ENCODE results near the gene POLR3GL. TPM values are rescaled to one million over a fixed set of nuclear protein-coding genes. Genes with fewer than 3 reads are reported as not detected.

POLR3GL gene
- total RNA-seq, 1 donor = 11.2 TPM

DNA sequence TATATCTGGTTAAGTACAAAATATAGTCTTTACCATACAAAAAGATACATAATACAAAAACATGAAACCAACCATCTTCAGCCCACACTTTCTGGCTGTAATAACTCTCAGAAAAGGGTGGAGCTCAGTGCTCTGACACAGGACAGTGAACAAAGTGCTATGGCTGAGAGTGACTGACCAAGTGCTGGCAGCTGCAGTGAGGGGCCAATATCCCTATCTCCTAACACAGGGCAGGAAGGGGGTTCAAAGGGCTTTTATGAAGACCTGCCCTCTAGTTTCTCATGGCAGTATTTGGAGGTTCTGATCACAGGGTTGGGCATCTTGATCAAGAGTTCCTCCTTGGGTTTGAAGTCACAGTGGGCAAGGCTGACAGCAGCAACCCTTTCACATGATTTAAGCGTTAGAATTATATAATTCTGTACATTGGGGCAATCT, 28.0 kb downstream of the POLR3GL start:
- H3K4me3 ChIP-seq (ENCODE audit: low read depth, low read length) = peak overlapping the region; percentile 99
- no peak for DNase-seq (ENCODE audit: low read depth)
- TF ChIP-seq, protein P1, sequence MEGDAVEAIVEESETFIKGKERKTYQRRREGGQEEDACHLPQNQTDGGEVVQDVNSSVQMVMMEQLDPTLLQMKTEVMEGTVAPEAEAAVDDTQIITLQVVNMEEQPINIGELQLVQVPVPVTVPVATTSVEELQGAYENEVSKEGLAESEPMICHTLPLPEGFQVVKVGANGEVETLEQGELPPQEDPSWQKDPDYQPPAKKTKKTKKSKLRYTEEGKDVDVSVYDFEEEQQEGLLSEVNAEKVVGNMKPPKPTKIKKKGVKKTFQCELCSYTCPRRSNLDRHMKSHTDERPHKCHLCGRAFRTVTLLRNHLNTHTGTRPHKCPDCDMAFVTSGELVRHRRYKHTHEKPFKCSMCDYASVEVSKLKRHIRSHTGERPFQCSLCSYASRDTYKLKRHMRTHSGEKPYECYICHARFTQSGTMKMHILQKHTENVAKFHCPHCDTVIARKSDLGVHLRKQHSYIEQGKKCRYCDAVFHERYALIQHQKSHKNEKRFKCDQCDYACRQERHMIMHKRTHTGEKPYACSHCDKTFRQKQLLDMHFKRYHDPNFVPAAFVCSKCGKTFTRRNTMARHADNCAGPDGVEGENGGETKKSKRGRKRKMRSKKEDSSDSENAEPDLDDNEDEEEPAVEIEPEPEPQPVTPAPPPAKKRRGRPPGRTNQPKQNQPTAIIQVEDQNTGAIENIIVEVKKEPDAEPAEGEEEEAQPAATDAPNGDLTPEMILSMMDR (IDR thresholded peaks at IDR 0.05; ENCODE audit: insufficient read depth, low read depth, low read length) = no peak

DNA sequence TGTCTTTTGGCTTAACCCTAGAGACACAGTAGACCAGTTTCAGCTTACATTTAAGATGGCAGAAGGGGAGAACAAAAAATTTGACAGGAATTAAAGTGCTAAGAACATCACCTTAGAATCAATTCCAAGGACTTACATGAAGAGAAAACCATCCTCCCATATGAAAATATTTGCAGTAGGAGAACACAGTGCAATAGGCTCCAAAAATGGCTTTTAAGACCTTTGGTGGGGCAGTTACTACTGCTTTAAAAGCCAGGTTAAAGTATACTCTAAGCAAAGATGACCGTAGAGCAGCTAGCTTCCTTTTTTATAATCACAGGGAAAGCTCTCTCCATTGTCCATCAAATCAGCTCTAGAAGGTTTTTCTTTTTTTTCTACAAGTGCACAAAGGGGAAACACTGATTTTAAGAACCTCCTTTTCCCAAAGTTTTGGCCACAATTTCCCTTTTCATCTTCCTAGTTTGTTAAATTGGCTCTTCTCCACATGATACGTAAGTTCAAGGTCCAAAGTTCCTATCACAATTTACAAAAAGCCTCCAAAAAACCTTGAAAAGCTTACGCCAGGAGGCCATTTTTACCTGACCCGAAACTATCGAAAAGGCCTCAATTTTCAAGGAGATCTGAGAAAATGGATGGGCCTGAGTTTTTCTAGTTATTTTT, 28.6 kb downstream of the POLR3GL start:
- DNase-seq (ENCODE audit: low read depth) = no peak
- TF ChIP-seq, protein P1 (IDR thresholded peaks at IDR 0.05; ENCODE audit: insufficient read depth, low read depth, low read length) = no peak
- peak overlapping the region; percentile 99 for H3K4me3 ChIP-seq (ENCODE audit: low read depth, low read length)

DNA sequence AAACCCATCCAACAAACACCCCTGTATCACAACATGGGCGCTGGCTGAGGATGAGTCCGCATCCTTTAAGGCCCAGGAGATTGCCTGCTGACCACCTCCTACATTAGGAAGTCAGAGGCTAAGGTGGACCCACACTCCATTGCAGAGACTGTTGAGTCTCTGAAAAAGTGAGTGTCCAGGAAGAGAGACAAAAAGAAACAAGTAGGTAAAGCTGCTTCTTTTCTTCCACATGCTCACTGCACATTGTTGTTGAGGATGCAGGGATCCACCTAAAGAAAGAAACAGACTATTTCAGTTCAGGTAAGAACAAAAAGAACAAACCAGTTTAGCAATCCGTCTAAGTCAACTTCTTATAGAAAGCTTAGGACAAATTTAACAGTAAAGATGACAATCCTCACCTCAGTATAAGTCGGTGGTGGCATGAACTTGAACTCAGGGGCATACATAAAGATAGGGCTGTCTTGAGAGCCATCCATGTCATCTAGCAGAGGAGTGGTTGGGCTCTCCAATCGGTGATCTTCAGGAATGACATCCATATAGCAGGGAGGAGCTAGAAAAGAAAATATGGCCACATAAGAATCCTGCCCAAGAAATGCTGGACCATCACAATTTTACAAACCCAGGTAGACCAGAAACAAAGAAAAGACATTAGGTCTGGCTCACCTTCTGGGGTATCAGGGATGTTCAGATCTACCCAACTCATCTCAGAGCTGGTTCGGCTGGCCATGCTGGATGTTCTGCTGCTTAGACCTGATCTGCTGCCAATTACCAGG, 29.3 kb downstream of the POLR3GL start:
- H3K4me3 ChIP-seq (ENCODE audit: low read depth, low read length) = peak overlapping the region; percentile 99
- DNase-seq (ENCODE audit: low read depth) = no peak
- TF ChIP-seq, protein P1 (IDR thresholded peaks at IDR 0.05; ENCODE audit: insufficient read depth, low read depth, low read length) = no peak

DNA sequence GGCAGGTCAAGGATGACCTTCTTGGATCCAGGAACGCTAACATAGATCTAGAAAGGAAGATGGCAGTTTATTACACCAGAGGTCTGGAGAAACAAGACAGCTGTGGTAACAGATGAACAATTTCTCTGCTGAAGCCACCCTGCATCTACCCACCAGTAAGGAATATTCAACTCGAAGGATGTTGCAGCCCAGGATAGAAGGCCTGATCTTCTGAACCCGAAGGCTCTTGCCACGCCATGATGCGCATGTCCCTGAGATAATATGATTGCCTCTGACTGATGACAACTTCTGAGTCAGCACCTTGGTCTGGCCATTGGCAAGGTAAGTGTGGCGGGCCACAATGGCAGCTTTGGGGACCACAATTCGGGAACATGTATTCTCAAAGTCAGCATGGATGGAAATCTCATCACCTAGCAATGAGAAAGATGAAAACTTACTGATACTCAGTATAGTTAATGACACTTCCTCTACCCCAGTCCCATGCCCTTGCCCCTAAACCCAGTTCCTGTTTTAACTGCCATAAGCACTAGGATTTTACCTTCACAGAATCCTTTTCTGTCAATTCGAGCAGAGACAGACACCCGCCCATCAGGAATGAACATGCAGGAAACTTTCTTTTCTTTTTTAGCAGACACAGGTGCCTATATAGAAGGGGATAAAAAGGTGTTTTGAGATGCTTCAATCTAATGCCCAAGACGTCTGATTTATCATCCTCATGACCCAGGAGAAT, 30.1 kb downstream of the POLR3GL start:
- TF ChIP-seq, protein P1 (IDR thresholded peaks at IDR 0.05; ENCODE audit: insufficient read depth, low read depth, low read length) = no peak
- H3K4me3 ChIP-seq (ENCODE audit: low read depth, low read length) = peak overlapping the region; percentile 99
- no peak for DNase-seq (ENCODE audit: low read depth)

DNA sequence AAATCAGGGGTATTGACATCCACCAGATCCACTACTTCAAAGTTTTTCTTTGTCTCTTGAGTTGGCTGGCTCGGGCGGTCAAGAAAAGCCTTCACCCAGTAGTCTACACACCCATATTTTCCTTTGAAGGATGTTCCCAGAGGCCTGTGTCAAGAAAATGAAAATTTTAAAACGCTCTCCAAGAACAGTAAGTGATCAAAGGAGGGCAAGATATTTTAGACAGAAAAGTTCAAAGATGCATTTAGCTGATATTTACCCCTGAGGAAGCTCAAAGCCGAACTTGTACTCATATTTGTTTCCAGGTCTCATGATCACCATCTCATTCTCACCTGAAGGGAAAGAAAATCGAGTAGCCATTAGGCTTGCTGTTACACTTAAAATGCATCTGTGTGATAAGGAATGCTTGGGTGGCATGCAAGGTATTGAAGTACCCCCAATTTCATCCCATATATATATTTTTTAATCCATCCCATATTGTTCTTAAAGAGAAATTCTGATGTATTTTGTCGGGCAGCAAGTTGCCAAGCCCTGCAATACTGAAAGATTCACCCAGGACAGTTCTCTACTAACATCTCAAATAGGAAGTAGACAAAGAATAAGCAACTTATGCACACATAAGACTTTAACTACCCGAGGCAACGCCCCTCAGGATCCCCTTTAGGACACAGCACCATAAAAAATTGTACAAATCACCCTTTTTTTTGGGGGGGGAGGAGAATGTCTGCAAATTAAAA, 30.8 kb downstream of the POLR3GL start:
- TF ChIP-seq, protein P1 (IDR thresholded peaks at IDR 0.05; ENCODE audit: insufficient read depth, low read depth, low read length) = no peak
- no peak for DNase-seq (ENCODE audit: low read depth)
- H3K4me3 ChIP-seq (ENCODE audit: low read depth, low read length) = peak overlapping the region; percentile 99

DNA sequence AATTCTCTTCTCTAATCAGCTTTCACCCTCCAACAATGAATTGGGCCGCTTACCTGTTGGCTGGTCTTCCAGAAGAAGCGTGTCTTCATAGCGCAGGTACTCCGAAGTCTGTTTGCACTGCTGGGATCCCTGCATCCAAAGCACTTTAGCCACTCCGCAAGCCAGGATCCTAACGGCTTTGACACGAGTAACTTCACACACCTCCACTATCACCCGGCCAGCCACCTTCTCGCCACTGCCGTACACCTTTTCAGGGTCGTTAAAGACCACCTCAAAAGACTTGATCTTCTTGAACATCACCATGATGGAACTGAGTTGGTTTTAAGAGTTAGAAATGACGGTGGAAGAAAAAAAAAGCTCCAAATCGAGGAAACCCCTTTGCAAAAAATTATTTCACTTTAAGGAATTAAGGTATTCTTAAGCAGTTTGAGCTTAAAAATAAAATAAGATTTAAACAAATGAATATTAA, 31.5 kb downstream of the POLR3GL start:
- TF ChIP-seq, protein P1 (IDR thresholded peaks at IDR 0.05; ENCODE audit: insufficient read depth, low read depth, low read length) = no peak
- no peak for DNase-seq (ENCODE audit: low read depth)
- peak overlapping the region; percentile 99 for H3K4me3 ChIP-seq (ENCODE audit: low read depth, low read length)

Data from fibroblast of villous mesenchyme (primary cell).